ENCODE measurements around the gene TGFB1I1.
A peak's percentile ranks its signal among the peaks of the same experiment; 100 is the strongest.

TGFB1I1 gene

GRCh38 chr16:31505483-31505882 lies 33.5 kb downstream of the TGFB1I1 start:
- H3K4me1 ChIP-seq = peaks cover 7% of the 10 kb centered on the region
- H3K79me2 ChIP-seq = peaks cover 11% of the 10 kb centered on the region
- H3K27me3 ChIP-seq (ENCODE audit: control insufficient read depth, insufficient read depth, low read length) = no peaks in the 10 kb centered on the region
- no peak overlapping the region for H3K4me2 ChIP-seq (ENCODE audit: low read length)
- no peak overlapping the region for H3K4me3 ChIP-seq (ENCODE audit: low read depth, low read length)
- TF ChIP-seq, protein P1, sequence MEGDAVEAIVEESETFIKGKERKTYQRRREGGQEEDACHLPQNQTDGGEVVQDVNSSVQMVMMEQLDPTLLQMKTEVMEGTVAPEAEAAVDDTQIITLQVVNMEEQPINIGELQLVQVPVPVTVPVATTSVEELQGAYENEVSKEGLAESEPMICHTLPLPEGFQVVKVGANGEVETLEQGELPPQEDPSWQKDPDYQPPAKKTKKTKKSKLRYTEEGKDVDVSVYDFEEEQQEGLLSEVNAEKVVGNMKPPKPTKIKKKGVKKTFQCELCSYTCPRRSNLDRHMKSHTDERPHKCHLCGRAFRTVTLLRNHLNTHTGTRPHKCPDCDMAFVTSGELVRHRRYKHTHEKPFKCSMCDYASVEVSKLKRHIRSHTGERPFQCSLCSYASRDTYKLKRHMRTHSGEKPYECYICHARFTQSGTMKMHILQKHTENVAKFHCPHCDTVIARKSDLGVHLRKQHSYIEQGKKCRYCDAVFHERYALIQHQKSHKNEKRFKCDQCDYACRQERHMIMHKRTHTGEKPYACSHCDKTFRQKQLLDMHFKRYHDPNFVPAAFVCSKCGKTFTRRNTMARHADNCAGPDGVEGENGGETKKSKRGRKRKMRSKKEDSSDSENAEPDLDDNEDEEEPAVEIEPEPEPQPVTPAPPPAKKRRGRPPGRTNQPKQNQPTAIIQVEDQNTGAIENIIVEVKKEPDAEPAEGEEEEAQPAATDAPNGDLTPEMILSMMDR (IDR thresholded peaks at IDR 0.05) = no peak
- H3K36me3 ChIP-seq (ENCODE audit: control insufficient read depth, insufficient read depth, low read length) = no peaks in the 10 kb centered on the region
- no peaks in the 10 kb centered on the region for H3K9me3 ChIP-seq (ENCODE audit: control insufficient read depth, low read length)
- H3K27ac ChIP-seq = no peak overlapping the region
- no peak overlapping the region for H2AFZ ChIP-seq
- H3K9ac ChIP-seq = no peak overlapping the region

DNA sequence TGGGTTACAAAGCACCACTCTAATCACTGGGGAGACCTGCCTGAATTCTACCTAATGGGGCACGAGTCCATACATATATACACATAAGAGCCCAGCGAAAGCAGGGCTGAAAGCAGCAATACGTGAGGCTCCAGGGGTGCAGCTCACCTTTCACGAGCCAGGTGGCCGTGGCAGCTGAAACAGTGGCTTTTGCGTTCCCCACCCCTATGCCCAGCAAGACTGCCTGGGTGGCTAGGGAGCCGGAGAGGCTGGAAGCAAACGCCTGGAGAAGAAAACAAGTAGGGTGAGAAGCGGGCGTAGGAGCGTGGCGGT lies 35.6 kb downstream of the TGFB1I1 start:
- no peaks in the 10 kb centered on the region for H3K9me3 ChIP-seq (ENCODE audit: control insufficient read depth, low read length)
- TF ChIP-seq, protein P1 (IDR thresholded peaks at IDR 0.05) = no peak
- peak overlapping the region; percentile 79 for H3K9ac ChIP-seq
- no peaks in the 10 kb centered on the region for H3K36me3 ChIP-seq (ENCODE audit: control insufficient read depth, insufficient read depth, low read length)
- H3K4me1 ChIP-seq = peaks cover 7% of the 10 kb centered on the region
- peak overlapping the region; percentile 84 for H3K27ac ChIP-seq
- H3K4me3 ChIP-seq (ENCODE audit: low read depth, low read length) = peak overlapping the region; percentile 81
- H2AFZ ChIP-seq = peak overlapping the region; percentile 79
- peak overlapping the region; percentile 89 for H3K4me2 ChIP-seq (ENCODE audit: low read length)
- H3K27me3 ChIP-seq (ENCODE audit: control insufficient read depth, insufficient read depth, low read length) = no peaks in the 10 kb centered on the region
- peaks cover 6% of the 10 kb centered on the region for H3K79me2 ChIP-seq

DNA sequence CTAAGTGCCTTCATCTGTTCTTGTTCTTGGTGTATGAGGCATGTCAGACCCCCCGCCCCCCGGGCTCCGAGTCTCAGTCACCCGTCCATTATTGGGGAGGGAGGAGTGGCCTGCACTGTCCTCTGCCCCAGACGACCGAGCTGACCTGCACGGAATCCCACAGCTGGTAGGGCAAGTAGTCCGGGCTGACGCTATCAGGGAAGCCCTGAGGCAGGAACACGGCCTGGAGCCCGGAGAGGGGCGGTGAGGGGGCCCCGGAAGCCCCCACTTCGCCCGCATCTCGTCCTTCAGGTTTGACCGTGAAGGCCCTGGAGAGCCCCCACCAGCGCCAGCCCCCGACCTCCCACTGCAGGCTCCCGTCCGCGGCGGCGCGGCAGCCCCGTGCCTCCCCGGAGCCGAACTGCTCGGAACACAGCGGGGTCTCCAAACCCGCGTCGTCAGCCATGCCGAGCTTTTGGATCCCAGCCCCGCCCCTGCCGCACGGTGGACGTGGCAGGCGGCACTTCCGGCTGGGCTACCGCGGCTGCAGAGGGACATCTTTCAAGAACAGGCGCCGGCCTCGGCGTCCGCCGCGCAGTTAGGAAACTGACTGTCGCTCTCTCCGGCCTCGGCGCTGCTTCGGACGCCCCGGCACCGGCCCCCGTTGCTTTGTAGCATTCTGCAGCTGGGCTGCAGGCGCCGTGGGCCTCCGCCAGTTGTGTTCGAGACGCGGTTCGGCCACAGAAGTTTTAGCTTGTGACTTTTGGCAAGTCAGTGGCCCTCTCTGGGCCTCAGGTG lies 36.2 kb downstream of the TGFB1I1 start, which contains the start of gene RUSF1:
Gene RUSF1, minus strand, starts transcription at position 463 of the 777 bp plus-strand sequence. Its CDS starts 18 bp downstream, at position 445.
- Histone ChIP-seq H3K36me3 (ENCODE audit: control insufficient read depth, insufficient read depth, low read length) (no peaks in the 10 kb centered on the region), H3K4me1 (peaks cover 7% of the 10 kb centered on the region), H3K4me2 (ENCODE audit: low read length) (peak within 1 kb of the TSS; percentile 89), H3K27me3 (ENCODE audit: control insufficient read depth, insufficient read depth, low read length) (no peaks in the 10 kb centered on the region), H3K79me2 (peaks cover 6% of the 10 kb centered on the region), H3K9ac (peak within 1 kb of the TSS; percentile 79), H3K4me3 (ENCODE audit: low read depth, low read length) (peak within 1 kb of the TSS; percentile 81), H3K27ac (peak within 1 kb of the TSS; percentile 84), H2AFZ (peak within 1 kb of the TSS; percentile 79), H3K9me3 (ENCODE audit: control insufficient read depth, low read length) (no peaks in the 10 kb centered on the region)
- TF ChIP-seq, protein P1 (IDR thresholded peaks at IDR 0.05) = no peak

GRCh38 chr16:31508706-31509195 lies 36.8 kb downstream of the TGFB1I1 start:
- Histone ChIP-seq H3K4me1 (peaks cover 7% of the 10 kb centered on the region), H3K27ac (peak overlapping the region; percentile 84), H3K27me3 (ENCODE audit: control insufficient read depth, insufficient read depth, low read length) (no peaks in the 10 kb centered on the region), H3K36me3 (ENCODE audit: control insufficient read depth, insufficient read depth, low read length) (no peaks in the 10 kb centered on the region), H3K4me2 (ENCODE audit: low read length) (peak overlapping the region; percentile 70), H3K79me2 (peaks cover 6% of the 10 kb centered on the region), H3K4me3 (ENCODE audit: low read depth, low read length) (peak overlapping the region; percentile 81), H3K9ac (peak overlapping the region; percentile 79), H2AFZ (peak overlapping the region; percentile 79), H3K9me3 (ENCODE audit: control insufficient read depth, low read length) (no peaks in the 10 kb centered on the region)
- TF ChIP-seq, protein P1 (IDR thresholded peaks at IDR 0.05) = no peak

All from parathyroid adenoma (tissue), 2 donors.